Activated CD8-positive, alpha-beta memory T cell treated with anti-CD3 and anti-CD28 coated beads, Interleukin-2, amount 50 U/mL, for 4 hours (primary cell): ENCODE results near the gene SMTNL1.
A peak's percentile ranks its signal among the peaks of the same experiment; 100 is the strongest.
"Not testable (repeated sequence)": the region's sequence is repeated elsewhere in the genome, so short reads cannot be mapped to it uniquely, and the experiment has no call there.

Source experiments
- DNase-seq: peaks from one replicate; pipeline ENCODE4 v3.0.0-alpha.2; 2020

The SMTNL1 gene

GRCh38 chr11:57508341-57509170 lies 28.8 kb upstream of the SMTNL1 start:
- DNase-seq: no peak

GRCh38 chr11:57511741-57512430 lies 25.5 kb upstream of the SMTNL1 start:
- no peak for DNase-seq

- DNase-seq: no peak
Observed at GRCh38 chr11:57512646-57513451, 24.5 kb upstream of the SMTNL1 start.

GRCh38 chr11:57513452-57513795 lies 24.0 kb upstream of the SMTNL1 start:
- DNase-seq: no peak

DNA sequence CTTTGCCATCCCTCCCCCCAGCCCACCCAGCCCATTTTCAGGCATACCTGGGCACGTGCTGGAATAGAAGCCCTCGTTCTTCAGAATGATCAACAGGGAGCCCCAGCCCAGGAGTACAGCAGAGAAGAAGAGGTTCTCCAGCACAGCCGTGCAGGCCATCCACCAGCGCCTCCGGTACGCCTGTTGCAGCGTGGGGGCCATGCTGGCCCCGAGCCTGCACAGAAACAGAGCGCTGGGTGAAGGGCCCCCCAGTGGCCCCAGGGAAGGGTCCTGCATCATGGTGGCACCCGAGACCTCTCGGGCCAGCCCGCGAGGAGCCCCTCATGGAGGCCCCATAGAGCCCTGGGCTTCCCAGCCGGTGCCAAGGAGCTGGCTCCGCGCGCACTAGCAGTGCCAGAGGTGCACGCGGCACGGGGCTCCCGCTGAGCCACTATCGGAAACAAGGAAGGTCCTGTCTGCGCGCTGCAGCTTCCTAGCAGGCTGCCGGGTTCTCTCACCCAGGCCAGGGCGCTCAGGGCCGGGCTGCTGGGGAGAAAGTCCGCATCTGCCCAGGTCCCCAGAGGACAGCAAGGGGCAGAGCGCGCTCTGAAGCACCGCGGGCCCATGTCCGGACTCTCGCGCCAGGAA lies 23.4 kb upstream of the SMTNL1 start:
- peak; percentile 36 for DNase-seq

DNA sequence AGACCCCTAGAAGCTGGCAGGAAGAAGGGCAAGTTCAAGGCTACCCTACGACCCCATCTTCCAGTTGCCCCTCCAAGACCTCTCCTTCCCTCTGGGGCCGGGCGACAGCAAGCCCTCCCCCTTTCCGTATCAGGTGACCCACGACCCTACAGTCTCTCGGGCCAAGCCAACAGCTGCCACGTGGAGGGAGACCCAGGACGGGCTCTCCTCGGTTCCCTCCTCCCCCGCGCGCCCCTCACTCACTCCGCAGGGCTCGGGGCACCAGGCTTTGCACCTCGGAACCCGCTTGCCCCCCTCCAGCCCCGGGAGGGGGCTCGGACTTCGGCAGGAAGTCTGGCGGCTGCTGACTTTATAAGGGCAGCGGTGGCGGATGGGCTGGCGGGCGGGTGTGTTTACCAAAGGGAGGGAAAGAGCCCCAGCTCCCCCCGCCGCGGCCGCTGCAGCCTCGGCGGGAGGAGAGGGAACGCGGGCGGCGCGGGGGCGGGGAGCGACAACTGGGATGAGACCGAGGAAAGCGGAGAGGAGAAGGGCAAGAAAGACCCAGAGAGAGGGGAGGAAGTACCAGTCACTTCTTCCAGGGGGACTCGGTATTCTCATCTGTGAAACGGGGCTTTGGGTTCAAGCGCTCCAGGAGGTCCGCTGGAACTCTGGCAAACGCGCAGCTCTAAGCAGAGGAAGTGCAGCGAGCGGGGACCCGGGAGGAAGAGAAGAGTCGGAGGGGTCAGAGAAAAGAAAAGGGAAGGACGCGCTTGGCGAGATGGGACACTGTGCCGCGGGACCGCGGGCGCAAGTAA lies 22.7 kb upstream of the SMTNL1 start:
- peak; percentile 54 for DNase-seq

DNA sequence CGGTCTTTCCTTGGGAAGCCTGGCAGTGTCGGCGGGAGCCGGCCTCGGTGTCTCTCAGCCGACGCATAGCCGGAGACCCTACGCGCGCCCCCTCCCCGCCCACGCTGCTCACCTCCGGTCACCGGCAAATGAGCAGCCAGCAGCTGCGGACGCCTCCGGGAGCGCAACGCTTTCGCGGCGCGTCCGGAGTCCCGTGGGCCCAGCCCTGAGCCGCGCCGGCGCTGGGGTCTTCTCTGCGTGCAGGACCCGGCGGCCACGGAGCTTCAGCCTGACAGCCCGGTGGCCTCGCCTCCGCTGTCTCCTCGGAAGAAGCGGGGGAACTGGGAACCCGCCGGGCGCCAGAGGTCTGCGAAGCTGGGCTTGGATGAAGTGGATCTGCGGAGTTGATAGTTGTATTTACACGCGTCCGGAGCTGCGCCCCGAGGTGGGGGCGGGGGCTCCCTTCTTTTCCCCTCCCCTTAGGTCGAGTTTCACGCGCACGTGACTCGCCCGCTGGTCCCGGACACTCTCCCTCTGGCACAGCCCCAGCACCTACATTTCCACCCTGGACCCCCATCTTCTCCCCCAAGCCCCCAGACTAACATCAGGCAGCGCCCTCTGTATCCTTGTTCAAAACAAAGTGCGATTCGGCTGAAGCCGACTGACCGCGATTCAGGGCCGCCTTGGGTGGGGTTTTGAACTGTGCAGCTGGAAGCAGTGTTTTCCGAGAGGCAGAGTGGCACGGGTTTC lies 21.9 kb upstream of the SMTNL1 start, which contains the start of gene SLC43A1:
SLC43A1 (minus strand) TSS at position 371 of the 729 bp plus-strand sequence. CDS start 1,591 bp downstream, outside the sequence.
- peak; percentile 36 for DNase-seq

DNA sequence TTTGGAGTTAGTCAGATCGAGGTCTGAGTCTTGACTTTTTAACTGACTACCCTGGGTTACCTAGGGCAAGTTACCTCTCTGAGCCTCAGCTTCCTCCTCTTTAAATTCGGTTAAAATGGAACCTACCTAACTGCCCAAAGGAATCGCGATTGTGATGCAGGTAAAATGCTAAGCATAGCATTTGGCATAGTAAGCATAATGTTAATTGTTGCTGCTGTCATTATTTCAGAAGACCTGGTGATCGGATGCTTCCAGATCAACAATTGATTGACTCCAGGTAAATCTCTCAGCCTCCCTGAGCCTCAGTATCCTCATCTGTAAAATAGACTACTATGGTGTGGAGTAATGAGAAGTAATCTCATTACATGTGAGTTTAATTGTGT lies 21.3 kb upstream of the SMTNL1 start:
- DNase-seq: no peak

GRCh38 chr11:57521116-57521515 lies 16.3 kb upstream of the SMTNL1 start:
- DNase-seq: no peak

- no peak for DNase-seq
Observed at GRCh38 chr11:57523419-57523818, 14.0 kb upstream of the SMTNL1 start.

DNA sequence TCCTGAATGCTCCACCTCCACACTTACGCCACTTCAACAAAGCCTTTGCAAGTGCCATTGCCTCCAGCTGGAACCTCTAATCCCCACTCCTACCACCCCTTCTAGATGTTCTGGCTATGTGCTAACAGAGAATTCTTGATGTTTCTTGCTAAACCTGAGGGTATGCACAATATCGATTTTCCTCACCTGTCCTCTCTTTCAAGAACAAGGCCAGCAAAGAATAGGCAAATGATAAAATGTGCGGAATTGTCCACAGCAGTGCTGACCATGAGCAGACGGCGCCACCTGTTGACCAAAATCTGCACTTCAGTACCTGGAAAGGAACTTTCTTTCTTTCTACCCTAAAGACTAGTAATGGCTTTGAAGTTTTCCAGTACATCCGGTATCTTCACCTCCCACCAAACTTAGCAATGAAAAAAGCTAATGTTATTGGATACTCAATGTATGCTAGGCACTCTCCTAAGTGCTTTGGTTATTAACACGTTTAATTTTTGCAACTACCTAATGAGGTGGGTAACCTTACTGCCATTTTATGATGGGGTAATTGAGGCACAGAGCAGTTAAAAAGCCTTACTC lies 10.3 kb upstream of the SMTNL1 start:
- DNase-seq: peak; percentile 76

DNA sequence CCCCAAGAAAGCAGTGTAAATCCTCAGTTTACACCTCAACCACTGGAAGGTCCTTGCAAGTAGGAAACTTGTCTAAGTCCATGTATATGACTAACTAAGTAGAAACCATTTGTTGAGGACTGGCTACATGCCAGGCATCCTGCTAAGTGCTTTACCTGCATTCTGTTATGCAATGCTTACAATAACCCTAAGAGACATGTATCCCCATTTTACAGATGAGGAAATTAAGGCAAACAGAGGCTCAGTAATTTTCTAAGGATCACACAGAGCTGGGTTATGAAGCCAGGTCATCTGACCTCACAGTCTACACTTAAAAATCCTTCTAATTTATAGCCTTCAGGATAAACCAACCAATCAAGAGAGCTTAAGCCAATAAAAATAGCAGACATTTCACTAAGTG lies 8.4 kb upstream of the SMTNL1 start:
- no peak for DNase-seq

DNA sequence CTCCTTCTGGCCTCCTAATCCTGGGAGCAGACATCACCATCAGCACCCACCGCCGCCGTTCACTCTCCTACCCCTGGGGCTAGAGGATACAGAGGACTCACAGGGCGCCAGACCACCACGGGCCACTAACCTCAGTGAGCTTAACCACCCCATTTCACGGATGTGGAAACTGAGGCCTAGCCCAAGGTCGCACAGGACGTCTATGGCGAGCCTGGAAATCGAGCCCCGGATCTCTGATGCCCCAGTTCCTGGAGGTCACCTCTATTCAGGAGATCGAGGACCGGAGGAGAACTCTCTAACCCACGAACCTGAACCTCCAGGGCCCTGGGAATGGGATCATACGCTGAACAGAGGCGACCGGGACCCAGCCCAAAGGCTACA lies 7.2 kb upstream of the SMTNL1 start:
- no peak for DNase-seq

GRCh38 chr11:57530596-57531507 lies 6.5 kb upstream of the SMTNL1 start, which contains the start of gene TIMM10:
Gene TIMM10, minus strand, starts transcription at chr11:57530754. Its CDS starts 565 bp downstream, at chr11:57530189.
- peak; percentile 91 for DNase-seq

DNA sequence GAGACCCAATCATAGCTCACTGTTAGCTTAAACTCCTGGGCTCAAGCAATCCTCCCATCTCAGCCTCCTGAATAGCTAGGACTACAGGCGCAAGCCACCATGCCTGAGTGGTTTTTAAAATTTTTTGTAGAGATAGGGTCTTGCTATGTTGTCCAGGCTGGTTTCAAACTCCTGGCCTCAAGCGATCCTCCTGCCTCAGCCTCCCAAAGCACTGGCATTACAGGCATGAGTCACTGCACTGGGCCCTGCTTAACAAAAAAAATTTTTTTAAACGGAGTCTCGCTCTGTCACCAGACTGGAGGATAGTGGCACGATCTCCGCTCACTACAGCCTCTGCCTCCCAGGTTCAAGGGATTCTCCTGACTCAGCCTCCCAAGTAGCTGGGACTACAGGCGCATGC lies 2.9 kb upstream of the SMTNL1 start:
- DNase-seq: not testable (repeated sequence)

- DNase-seq: no peak
Observed at GRCh38 chr11:57539342-57539741, 1.9 kb downstream of the SMTNL1 start.

DNA sequence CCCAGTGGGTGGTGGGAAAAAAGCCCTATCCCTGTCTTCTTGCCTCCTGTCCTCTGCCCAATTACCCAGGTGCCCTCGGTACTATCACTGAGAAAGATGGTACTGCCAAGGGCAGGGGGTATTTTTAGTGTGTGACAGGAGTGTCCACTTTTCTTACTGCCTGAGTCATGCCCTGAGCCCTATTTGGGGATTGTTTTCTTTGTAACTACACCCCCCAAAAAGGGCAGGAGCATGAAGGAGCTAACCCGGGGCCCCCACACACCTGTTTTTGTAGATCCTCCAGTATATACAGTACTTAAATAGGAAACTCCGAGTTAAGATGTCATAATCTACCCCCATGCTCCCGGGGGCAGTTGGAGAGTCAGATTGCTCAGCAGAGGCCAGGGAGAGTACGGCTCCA lies 3.8 kb downstream of the SMTNL1 start:
- DNase-seq: no peak

- no peak for DNase-seq
Observed at GRCh38 chr11:57542582-57542981, 5.2 kb downstream of the SMTNL1 start.

DNA sequence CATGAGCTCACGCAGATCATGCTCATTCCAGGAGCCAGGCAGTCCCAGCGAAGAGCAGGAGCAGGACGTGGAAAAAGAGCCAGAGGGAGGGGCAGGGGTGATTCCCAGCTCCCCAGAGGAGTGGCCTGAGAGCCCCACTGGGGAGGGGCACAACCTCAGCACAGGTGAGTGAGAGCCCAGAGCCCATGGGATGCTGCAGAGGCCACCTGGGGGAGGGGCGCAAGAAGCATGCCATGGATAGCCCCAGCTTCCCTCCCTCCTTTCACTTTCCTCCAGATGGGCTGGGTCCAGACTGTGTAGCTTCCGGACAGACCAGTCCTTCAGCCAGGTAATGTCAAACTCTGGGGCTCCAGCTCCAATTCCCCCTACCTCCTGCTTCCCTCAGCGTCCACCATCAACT lies 6.2 kb downstream of the SMTNL1 start:
- DNase-seq: no peak

GRCh38 chr11:57544566-57544965 lies 7.2 kb downstream of the SMTNL1 start:
- no peak for DNase-seq
